Mammary epithelial cell (primary cell): ENCODE data around the gene TXNDC16.

Source experiments
- CTCF ChIP-seq, 2 donors: IDR thresholded peaks in 1 of 2; conservative IDR thresholded peaks in 1 of 2; 2 replicates each; pipeline ENCODE4 v1.5.1; 2011 to 2012; ENCODE audit warnings: inconsistent platforms in 2 of 2, low read length in 2 of 2, mild to moderate bottlenecking in 2 of 2, control low read depth in 1 of 2, low read depth in 1 of 2; ENCODE audit not compliant: insufficient read depth in 1 of 2; ENCODE audit errors: extremely low read depth in 1 of 2
- EZH2 ChIP-seq: IDR thresholded peaks from 2 replicates; pipeline ENCODE4 v1.6.1; 2012; ENCODE audit warnings: low read length, inconsistent platforms, borderline replicate concordance

GRCh38 chr14:52546318-52546670 is 6.0 kb downstream of the TXNDC16 start:
- no peak for TF ChIP-seq CTCF (conservative IDR thresholded peaks at IDR 0.05 in 1 of 2, IDR thresholded peaks at IDR 0.05 in 1 of 2; ENCODE audit: extremely low read depth in 1 of 2, insufficient read depth in 1 of 2, low read depth in 1 of 2, low read length in 2 of 2)
- no peak for TF ChIP-seq EZH2
